Measurements from ENCODE around the gene TSPAN2. TPM values are rescaled to one million over a fixed set of nuclear protein-coding genes. Genes with fewer than 3 reads are reported as not detected.

The TSPAN2 gene
- total and polyA plus RNA-seq, 11 donors = 2.8 to 10.6 (median 7.1) TPM

- Histone ChIP-seq H3K27ac (peak overlapping the region in 1 of 12 donors; percentile 75), H3K4me3 (no peak overlapping the region), H3K9me3 (no peaks in the 10 kb centered on the region), H3K36me3 (no peaks in the 10 kb centered on the region), H3K27me3 (no peaks in the 10 kb centered on the region), H3K4me1 (peaks cover 0 to 35% (median 6%) of the 10 kb centered on the region in 12 donors)
- intact Hi-C loops (cut with DNase I) = no loop called here
- DNase-seq (no peak), ATAC-seq (no peak)
- 75 to 89% (median 84%) methylated on average over 7 of the region's 7 CpGs for WGBS, 4 donors
- TF ChIP-seq POLR2A (IDR thresholded peaks at IDR 0.05) (no peak), CTCF (IDR thresholded peaks at IDR 0.05) (no peak)
Observed at GRCh38 chr1:115069659-115070308, 19.5 kb downstream of the TSPAN2 start.

GRCh38 chr1:115068826-115069585 is 20.3 kb downstream of the TSPAN2 start:
- Histone ChIP-seq H3K4me1 (peaks cover 0 to 28% (median 6%) of the 10 kb centered on the region in 12 donors), H3K36me3 (no peaks in the 10 kb centered on the region), H3K9me3 (no peaks in the 10 kb centered on the region), H3K27me3 (no peaks in the 10 kb centered on the region), H3K27ac (peak overlapping the region in 1 of 12 donors; percentile 75), H3K4me3 (no peak overlapping the region)
- ATAC-seq (peak in 1 of 4 donors; percentile 40), DNase-seq (no peak)
- WGBS, 4 donors = 60 to 70% (median 66%) methylated on average over 11 to 12 of the region's 12 CpGs
- no peak for TF ChIP-seq CTCF (IDR thresholded peaks at IDR 0.05)
- TF ChIP-seq POLR2A (IDR thresholded peaks at IDR 0.05) = no peak
- intact Hi-C loops (cut with DNase I) = no loop called here

- TF ChIP-seq CTCF (IDR thresholded peaks at IDR 0.05) (no peak), POLR2A (IDR thresholded peaks at IDR 0.05) (no peak)
- 79 to 88% (median 87%) methylated on average over 7 to 8 of the region's 8 CpGs for WGBS, 4 donors
- DNase-seq (no peak), ATAC-seq (peak in 1 of 4 donors; percentile 28)
- H3K36me3 ChIP-seq = no peaks in the 10 kb centered on the region
- intact Hi-C loops (cut with DNase I) = no loop called here
- H3K9me3 ChIP-seq = no peaks in the 10 kb centered on the region
- no peaks in the 10 kb centered on the region for H3K27me3 ChIP-seq
- peaks cover 0 to 17% (median 1%) of the 10 kb centered on the region in 12 donors for H3K4me1 ChIP-seq
- H3K27ac ChIP-seq = peak overlapping the region in 1 of 12 donors; percentile 75
- no peak overlapping the region for H3K4me3 ChIP-seq
Observed at GRCh38 chr1:115067161-115067859, 22.0 kb downstream of the TSPAN2 start.

GRCh38 chr1:115065021-115065420 is 24.3 kb downstream of the TSPAN2 start:
- no peak for ATAC-seq
- no peak overlapping the region for H3K4me3 ChIP-seq
- intact Hi-C loops (cut with DNase I) = no loop called here
- TF ChIP-seq POLR2A (IDR thresholded peaks at IDR 0.05) = no peak
- no peak for TF ChIP-seq CTCF (IDR thresholded peaks at IDR 0.05)
- no peaks in the 10 kb centered on the region for H3K27me3 ChIP-seq
- H3K27ac ChIP-seq = no peak overlapping the region
- 90 to 91% (median 91%) methylated on average over 6 of the region's 6 CpGs for WGBS, 4 donors
- no peak for DNase-seq
- H3K9me3 ChIP-seq = no peaks in the 10 kb centered on the region
- H3K4me1 ChIP-seq = peaks cover 0 to 22% (median 3%) of the 10 kb centered on the region in 12 donors
- no peaks in the 10 kb centered on the region for H3K36me3 ChIP-seq

Measured in heart left ventricle (tissue), 16 donors.